ENCODE results near the gene CNPY4.
"Not testable (repeated sequence)": the region's sequence is repeated elsewhere in the genome, so short reads cannot be mapped to it uniquely, and the experiment has no call there.

Gene CNPY4

GRCh38 chr7:100124301-100125230 is 5.1 kb downstream of the CNPY4 start:
- in situ Hi-C loops (cut with MboI; ENCODE audit: low pct_unique_long_range_greater_than_20kb, low sequenced_read_pairs, unreplicated experiment) = no loop called here
- no peak for DNase-seq (ENCODE audit: low spot score)
- no peak for TF ChIP-seq CTCF (IDR thresholded peaks at IDR 0.05; ENCODE audit: extremely low read depth, insufficient read depth, missing control alignments)

GRCh38 chr7:100126239-100126930 is 7.0 kb downstream of the CNPY4 start:
- in situ Hi-C loops (cut with MboI; ENCODE audit: low pct_unique_long_range_greater_than_20kb, low sequenced_read_pairs, unreplicated experiment) = no loop called here
- no peak for TF ChIP-seq CTCF (IDR thresholded peaks at IDR 0.05; ENCODE audit: extremely low read depth, insufficient read depth, missing control alignments)

GRCh38 chr7:100126931-100127865 is 7.8 kb downstream of the CNPY4 start, which contains the start of gene MBLAC1:
Gene MBLAC1, plus strand, starts transcription at chr7:100126967. Its CDS starts 429 bp downstream, at chr7:100127396.
- TF ChIP-seq CTCF (IDR thresholded peaks at IDR 0.05; ENCODE audit: extremely low read depth, insufficient read depth, missing control alignments) = no peak
- peak; percentile 92 for DNase-seq (ENCODE audit: low spot score)
- in situ Hi-C loops (cut with MboI; ENCODE audit: low pct_unique_long_range_greater_than_20kb, low sequenced_read_pairs, unreplicated experiment) = no loop called here

More at GRCh38 chr7:100126239-100126930, 7.0 kb downstream of the CNPY4 start:
- DNase-seq (ENCODE audit: low spot score) = no peak

GRCh38 chr7:100127866-100128636 is 8.6 kb downstream of the CNPY4 start:
- no peak for TF ChIP-seq CTCF (IDR thresholded peaks at IDR 0.05; ENCODE audit: extremely low read depth, insufficient read depth, missing control alignments)
- peak; percentile 47 for DNase-seq (ENCODE audit: low spot score)
- in situ Hi-C loops (cut with MboI; ENCODE audit: low pct_unique_long_range_greater_than_20kb, low sequenced_read_pairs, unreplicated experiment) = no loop called here

GRCh38 chr7:100128637-100128963 is 9.2 kb downstream of the CNPY4 start:
- no peak for TF ChIP-seq CTCF (IDR thresholded peaks at IDR 0.05; ENCODE audit: extremely low read depth, insufficient read depth, missing control alignments)
- in situ Hi-C loops (cut with MboI; ENCODE audit: low pct_unique_long_range_greater_than_20kb, low sequenced_read_pairs, unreplicated experiment) = no loop called here
- no peak for DNase-seq (ENCODE audit: low spot score)

- in situ Hi-C loops (cut with MboI; ENCODE audit: low pct_unique_long_range_greater_than_20kb, low sequenced_read_pairs, unreplicated experiment) = loop anchor here (10.0 kb wide), 1 partner anchor 215 kb away; no protein-coding TSS in a partner anchor
- not testable (repeated sequence) for DNase-seq (ENCODE audit: low spot score)
Measured at GRCh38 chr7:100130220-100130607, 10.8 kb downstream of the CNPY4 start.
